H9 (cell line): Measurements from ENCODE around the gene SLC2A14. TPM values are rescaled to one million over a fixed set of nuclear protein-coding genes. Genes with fewer than 3 reads are reported as not detected.
"Not testable (repeated sequence)": the region's sequence is repeated elsewhere in the genome, so short reads cannot be mapped to it uniquely, and the experiment has no call there.

ENCODE experiments used
- DNase-seq: peaks from one replicate; pipeline ENCODE4 v3.0.0-alpha.2; 2017
- H2AFZ ChIP-seq: one replicate; pipeline ENCODE4 v1.6.1; 2013; ENCODE audit warnings: mild to moderate bottlenecking, low read length, control low read depth, moderate library complexity
- H2AK5ac ChIP-seq: 2 replicates; pipeline ENCODE4 v1.6.1; 2013; ENCODE audit warnings: low read length, control low read depth, mixed read lengths; ENCODE audit not compliant: insufficient read length
- H2BK120ac ChIP-seq: one replicate; pipeline ENCODE4 v1.6.1; 2013; ENCODE audit warnings: low read depth, mild to moderate bottlenecking, low read length, control low read depth, inconsistent platforms; ENCODE audit not compliant: poor library complexity, severe bottlenecking
- H2BK12ac ChIP-seq: 2 replicates; pipeline ENCODE4 v1.6.1; 2013; ENCODE audit warnings: low read length, control low read depth, mixed read lengths, low read depth; ENCODE audit not compliant: insufficient read length
- H2BK15ac ChIP-seq: 2 replicates; pipeline ENCODE4 v1.6.1; 2013; ENCODE audit warnings: low read depth, low read length, control low read depth
- H2BK20ac ChIP-seq: one replicate; pipeline ENCODE4 v1.6.1; 2013; ENCODE audit warnings: low read depth, mild to moderate bottlenecking, low read length, control low read depth, inconsistent platforms; ENCODE audit not compliant: poor library complexity, severe bottlenecking
- H2BK5ac ChIP-seq: 2 replicates; pipeline ENCODE4 v1.6.1; 2013; ENCODE audit warnings: low read length, control low read depth, mixed read lengths; ENCODE audit not compliant: insufficient read length
- H3K14ac ChIP-seq: 2 replicates; pipeline ENCODE4 v1.6.1; 2013; ENCODE audit warnings: low read length, control low read depth; ENCODE audit not compliant: insufficient read depth
- H3K18ac ChIP-seq: 2 replicates; pipeline ENCODE4 v1.6.1; 2013; ENCODE audit warnings: low read depth, mild to moderate bottlenecking, mixed read lengths, low read length, control low read depth; ENCODE audit not compliant: insufficient read length
- H3K23ac ChIP-seq: 2 replicates; pipeline ENCODE4 v1.6.1; 2013; ENCODE audit warnings: low read length, control low read depth, mixed read lengths, low read depth; ENCODE audit not compliant: insufficient read length
- H3K23me2 ChIP-seq: 2 replicates; pipeline ENCODE4 v1.6.1; 2013; ENCODE audit warnings: low read depth, mild to moderate bottlenecking, mixed read lengths, low read length, control low read depth; ENCODE audit not compliant: insufficient read length, poor library complexity, severe bottlenecking
- H3K27ac ChIP-seq: 2 replicates; pipeline ENCODE4 v1.5.1; 2013; ENCODE audit warnings: low read length, control low read depth, mixed read lengths, low read depth; ENCODE audit not compliant: insufficient read length
- H3K27me3 ChIP-seq: 2 replicates; pipeline ENCODE4 v1.6.1; 2013; ENCODE audit warnings: low read length, control low read depth, inconsistent platforms; ENCODE audit not compliant: insufficient read depth
- H3K4ac ChIP-seq: 2 replicates; pipeline ENCODE4 v1.6.1; 2013; ENCODE audit warnings: low read depth, mild to moderate bottlenecking, control low read depth, inconsistent platforms, low read length, moderate library complexity
- H3K4me1 ChIP-seq: 2 replicates; pipeline ENCODE4 v1.6.1; 2013; ENCODE audit warnings: low read length, control low read depth, inconsistent platforms; ENCODE audit not compliant: insufficient read depth
- H3K4me2 ChIP-seq: 2 replicates; pipeline ENCODE4 v1.6.1; 2013; ENCODE audit warnings: low read length, control low read depth, mixed read lengths; ENCODE audit not compliant: insufficient read length, insufficient read depth
- H3K56ac ChIP-seq: 2 replicates; pipeline ENCODE4 v1.6.1; 2013; ENCODE audit warnings: low read depth, mild to moderate bottlenecking, mixed read lengths, low read length, control low read depth; ENCODE audit not compliant: insufficient read length
- H3K79me1 ChIP-seq: 2 replicates; pipeline ENCODE4 v1.6.1; 2013; ENCODE audit warnings: low read depth, mild to moderate bottlenecking, moderate library complexity, low read length, control low read depth, inconsistent platforms; ENCODE audit not compliant: insufficient read depth, poor library complexity, severe bottlenecking
- H3K79me2 ChIP-seq: 2 replicates; pipeline ENCODE4 v1.6.1; 2013; ENCODE audit warnings: low read length, control low read depth, inconsistent platforms; ENCODE audit not compliant: insufficient read depth
- H3K9ac ChIP-seq: 2 replicates; pipeline ENCODE4 v1.6.1; 2013; ENCODE audit warnings: low read length, control low read depth, mixed read lengths; ENCODE audit not compliant: insufficient read length; ENCODE audit errors: extremely low read depth
- H3K9me3 ChIP-seq: one replicate; pipeline ENCODE4 v1.6.1; 2013; ENCODE audit warnings: low read depth, low read length, inconsistent platforms; ENCODE audit not compliant: control insufficient read depth
- H3T11ph ChIP-seq: one replicate; pipeline ENCODE4 v1.6.1; 2013; ENCODE audit warnings: mild to moderate bottlenecking, low read length, control low read depth, inconsistent platforms
- H4K20me1 ChIP-seq: one replicate; pipeline ENCODE4 v1.6.1; 2013; ENCODE audit not compliant: control insufficient read depth, insufficient read length, insufficient read depth
- H4K5ac ChIP-seq: 2 replicates; pipeline ENCODE4 v1.6.1; 2013; ENCODE audit warnings: low read depth, mild to moderate bottlenecking, mixed read lengths, low read length, control low read depth; ENCODE audit not compliant: insufficient read length
- H4K8ac ChIP-seq: replicated peaks from 2 replicates; pipeline ENCODE4 v1.6.1; 2013; ENCODE audit warnings: low read length, control low read depth, mixed read lengths, low read depth; ENCODE audit not compliant: insufficient read length
- H4K91ac ChIP-seq: 2 replicates; pipeline ENCODE4 v1.6.1; 2013; ENCODE audit warnings: low read depth, mild to moderate bottlenecking, moderate library complexity, mixed read lengths, low read length, control low read depth; ENCODE audit not compliant: insufficient read length
- H3K27ac Mint-ChIP-seq, 3 experiments: 2 replicates in 2 of 3; 3 replicates in 1 of 3; pipeline ENCODE4 v1.8.0; 2020 to 2021; ENCODE audit warnings: mixed read lengths in 3 of 3, mild to moderate bottlenecking in 1 of 3, moderate library complexity in 1 of 3
- H3K27me3 Mint-ChIP-seq: 2 replicates; pipeline ENCODE4 v1.8.0; 2021; ENCODE audit warnings: low read depth, mild to moderate bottlenecking, moderate library complexity, mixed read lengths
- H3K36me3 Mint-ChIP-seq, 3 experiments: 2 replicates in 2 of 3; 3 replicates in 1 of 3; pipeline ENCODE4 v1.8.0; 2020 to 2021; ENCODE audit warnings: low read depth in 3 of 3, mixed read lengths in 3 of 3; ENCODE audit not compliant: insufficient read depth in 1 of 3
- H3K4me1 Mint-ChIP-seq, 2 experiments: 2 replicates each; pipeline ENCODE4 v1.8.0; 2020; ENCODE audit warnings: mixed read lengths in 2 of 2
- H3K4me3 Mint-ChIP-seq, 2 experiments: 2 replicates in 1 of 2; 3 replicates in 1 of 2; pipeline ENCODE4 v1.8.0; 2020 to 2021; ENCODE audit warnings: mild to moderate bottlenecking in 2 of 2, mixed read lengths in 2 of 2, moderate library complexity in 1 of 2
- H3K9me3 Mint-ChIP-seq, 2 experiments: 2 replicates in 1 of 2; 3 replicates in 1 of 2; pipeline ENCODE4 v1.8.0; 2020; ENCODE audit warnings: mild to moderate bottlenecking in 2 of 2, mixed read lengths in 2 of 2, moderate library complexity in 1 of 2
- WGBS: extraction: QIAGEN DNeasy Blood & Tissue Kit; methylation state at CpG from one replicate; pipeline ENCODE4 v1.1.7; 2013; ENCODE audit warnings: missing lambda C conversion rate, low lambda C conversion rate, mixed read lengths; ENCODE audit not compliant: insufficient read length; ENCODE audit errors: extremely low coverage; 5-methylcytosine and 5-hydroxymethylcytosine counted together
- total RNA-seq: library from RNA; stranded (reverse); gene quantifications from 2 replicates; pipeline ENCODE4 v1.2.1, GENCODE V29; 2021
- TF ChIP-seq, protein P1 (sequence below): fragments of 200-600 bp; sonication (generic); conservative IDR thresholded peaks from 3 replicates; pipeline ENCODE4 v1.8.0; 2021; ENCODE audit warnings: antibody characterized with exemption, mild to moderate bottlenecking

The SLC2A14 gene
- total RNA-seq, 1 experiment from 2014 or later, result 19.1 TPM

DNA sequence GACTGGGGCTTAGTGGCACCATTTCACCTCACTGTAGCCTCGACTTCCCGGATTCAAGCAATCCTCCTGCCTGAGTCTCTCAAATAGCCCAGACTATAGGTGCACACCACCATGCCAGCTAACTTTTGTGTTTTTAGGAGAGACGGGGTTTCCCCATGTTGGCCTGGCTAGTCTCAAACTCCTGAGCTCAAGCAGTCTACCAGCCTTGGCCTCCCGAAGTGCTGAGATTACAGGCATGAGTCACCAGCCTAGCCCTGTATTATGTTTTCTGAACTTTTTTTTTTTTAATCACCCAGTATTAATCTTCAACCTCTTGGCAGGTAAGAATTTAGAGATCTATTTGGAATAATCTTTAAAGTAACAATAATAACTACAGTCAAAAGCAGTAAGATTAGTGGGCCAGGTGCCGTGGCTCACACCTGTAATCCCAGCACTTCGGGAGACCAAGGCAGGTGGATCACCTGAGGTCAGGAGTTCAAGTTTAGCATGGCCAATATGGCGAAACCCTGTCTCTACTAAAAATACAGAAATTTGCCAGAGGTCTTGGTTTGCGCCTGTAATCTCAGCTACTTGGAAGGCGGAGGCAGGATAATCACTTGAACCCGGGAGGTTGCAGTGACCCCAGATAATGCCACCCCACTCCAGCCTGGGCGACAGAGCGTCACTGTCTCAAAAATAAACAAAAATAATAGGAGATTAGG, 74.9 kb downstream of the SLC2A14 start:
- peak overlapping the region; percentile 21 to 64; a peak in 4 of 5 replicates for H3K4me3 Mint-ChIP-seq
- Histone ChIP-seq H4K8ac (no peak overlapping the region), H3K9me3 (no peaks in the 10 kb centered on the region), H3K23ac (no peak overlapping the region), H3K23me2 (no peaks in the 10 kb centered on the region), H2BK12ac (no peak overlapping the region), H4K91ac (no peak overlapping the region), H3K4me1 (no peaks in the 10 kb centered on the region; the same call in 1 of the 2 replicates), H3T11ph (no peak overlapping the region), H3K18ac (peak overlapping the region; percentile 42), H3K9ac (no peak overlapping the region), H4K20me1 (no peaks in the 10 kb centered on the region), H4K5ac (no peak overlapping the region), H2BK15ac (no peak overlapping the region), H2BK5ac (no peak overlapping the region), H2AK5ac (no peak overlapping the region), H3K79me1 (no peaks in the 10 kb centered on the region), H3K4me2 (no peak overlapping the region), H3K56ac (no peak overlapping the region), H3K27ac (peak overlapping the region; percentile 82), H2BK120ac (no peak overlapping the region), H2AFZ (no peak overlapping the region), H3K79me2 (no peaks in the 10 kb centered on the region; the same call in 1 of the 2 replicates), H3K27me3 (no peaks in the 10 kb centered on the region), H2BK20ac (no peak overlapping the region), H3K4ac (no peak overlapping the region), H3K14ac (no peak overlapping the region)
- no peaks in the 10 kb centered on the region for H3K9me3 Mint-ChIP-seq
- TF ChIP-seq, protein P1, sequence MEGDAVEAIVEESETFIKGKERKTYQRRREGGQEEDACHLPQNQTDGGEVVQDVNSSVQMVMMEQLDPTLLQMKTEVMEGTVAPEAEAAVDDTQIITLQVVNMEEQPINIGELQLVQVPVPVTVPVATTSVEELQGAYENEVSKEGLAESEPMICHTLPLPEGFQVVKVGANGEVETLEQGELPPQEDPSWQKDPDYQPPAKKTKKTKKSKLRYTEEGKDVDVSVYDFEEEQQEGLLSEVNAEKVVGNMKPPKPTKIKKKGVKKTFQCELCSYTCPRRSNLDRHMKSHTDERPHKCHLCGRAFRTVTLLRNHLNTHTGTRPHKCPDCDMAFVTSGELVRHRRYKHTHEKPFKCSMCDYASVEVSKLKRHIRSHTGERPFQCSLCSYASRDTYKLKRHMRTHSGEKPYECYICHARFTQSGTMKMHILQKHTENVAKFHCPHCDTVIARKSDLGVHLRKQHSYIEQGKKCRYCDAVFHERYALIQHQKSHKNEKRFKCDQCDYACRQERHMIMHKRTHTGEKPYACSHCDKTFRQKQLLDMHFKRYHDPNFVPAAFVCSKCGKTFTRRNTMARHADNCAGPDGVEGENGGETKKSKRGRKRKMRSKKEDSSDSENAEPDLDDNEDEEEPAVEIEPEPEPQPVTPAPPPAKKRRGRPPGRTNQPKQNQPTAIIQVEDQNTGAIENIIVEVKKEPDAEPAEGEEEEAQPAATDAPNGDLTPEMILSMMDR, result no peak
- H3K27me3 Mint-ChIP-seq, result no peaks in the 10 kb centered on the region
- peak overlapping the region; percentile 93 to 99 (median 98) for H3K27ac Mint-ChIP-seq
- WGBS, result no CpG with 5 or more reads among the region's 12 CpGs
- peaks cover 36 to 68% (median 38%) of the 10 kb centered on the region in 3 experiments; a peak in 6 of 7 replicates for H3K36me3 Mint-ChIP-seq
- DNase-seq, result no peak
- H3K4me1 Mint-ChIP-seq, result peaks cover 33 to 34% of the 10 kb centered on the region in 2 experiments

GRCh38 chr12:7797269-7797668, 75.4 kb downstream of the SLC2A14 start:
- H3K9me3 Mint-ChIP-seq, H2BK20ac ChIP-seq, H2AFZ ChIP-seq, H3K9ac ChIP-seq, H3K4me2 ChIP-seq, H3K27me3 Mint-ChIP-seq, DNase-seq, H2BK15ac ChIP-seq, H3K56ac ChIP-seq, H3K23ac ChIP-seq, H3K23me2 ChIP-seq, H3K79me2 ChIP-seq, H2BK12ac ChIP-seq, H4K91ac ChIP-seq, H2BK5ac ChIP-seq, H3K14ac ChIP-seq, H2BK120ac ChIP-seq, H4K5ac ChIP-seq, H3K4me3 Mint-ChIP-seq, H3K79me1 ChIP-seq, H3K4me1 ChIP-seq, H3K4ac ChIP-seq, H3K27me3 ChIP-seq, H3K9me3 ChIP-seq, H4K8ac ChIP-seq, H2AK5ac ChIP-seq, H4K20me1 ChIP-seq, H3T11ph ChIP-seq, H3K18ac ChIP-seq: not testable (repeated sequence)
- peak overlapping the region; percentile 93 to 99 (median 98); a peak in 6 of 7 replicates for H3K27ac Mint-ChIP-seq
- no CpG with 5 or more reads among the region's 7 CpGs for WGBS
- peak overlapping the region; percentile 82 for H3K27ac ChIP-seq
- peaks cover 33 to 34% of the 10 kb centered on the region in 2 experiments for H3K4me1 Mint-ChIP-seq
- peaks cover 33 to 69% (median 39%) of the 10 kb centered on the region in 3 experiments; a peak in 6 of 7 replicates for H3K36me3 Mint-ChIP-seq
